Measurements from ENCODE around the gene HEXB. TPM values are rescaled to one million over a fixed set of nuclear protein-coding genes. Genes with fewer than 3 reads are reported as not detected.

HEXB gene
- total and polyA plus RNA-seq, 9 of the 15 experiments (the other 6 are each of a cell fraction or from before 2014, with no cell fraction given) = 22.9 to 158 (median 108) TPM

GRCh38 chr5:74640450-74640953 lies 44.5 kb upstream of the HEXB start, which contains the start of gene ENC1 (continued):
- TF ChIP-seq, protein P1, sequence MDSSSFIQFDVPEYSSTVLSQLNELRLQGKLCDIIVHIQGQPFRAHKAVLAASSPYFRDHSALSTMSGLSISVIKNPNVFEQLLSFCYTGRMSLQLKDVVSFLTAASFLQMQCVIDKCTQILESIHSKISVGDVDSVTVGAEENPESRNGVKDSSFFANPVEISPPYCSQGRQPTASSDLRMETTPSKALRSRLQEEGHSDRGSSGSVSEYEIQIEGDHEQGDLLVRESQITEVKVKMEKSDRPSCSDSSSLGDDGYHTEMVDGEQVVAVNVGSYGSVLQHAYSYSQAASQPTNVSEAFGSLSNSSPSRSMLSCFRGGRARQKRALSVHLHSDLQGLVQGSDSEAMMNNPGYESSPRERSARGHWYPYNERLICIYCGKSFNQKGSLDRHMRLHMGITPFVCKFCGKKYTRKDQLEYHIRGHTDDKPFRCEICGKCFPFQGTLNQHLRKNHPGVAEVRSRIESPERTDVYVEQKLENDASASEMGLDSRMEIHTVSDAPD (CRISPR knock-in tag; IDR thresholded peaks at IDR 0.05) = no peak
- TF ChIP-seq ZNF57 (CRISPR knock-in tag; IDR thresholded peaks at IDR 0.05) (no peak), RCOR1 (IDR thresholded peaks at IDR 0.05; ENCODE audit: borderline replicate concordance in 1 of 2, low read depth in 2 of 2, low read length in 2 of 2) (no peak), GABPB2 (CRISPR knock-in tag; conservative IDR thresholded peaks at IDR 0.05) (no peak), MTA3 (IDR thresholded peaks at IDR 0.05; ENCODE audit: borderline replicate concordance) (peak; percentile 35; the same call in 1 of the 2 replicates), SP2 (IDR thresholded peaks at IDR 0.05; ENCODE audit: extremely low read depth, low read depth, low read length, poor library complexity, severe bottlenecking) (no peak), STAT5A (IDR thresholded peaks at IDR 0.05; ENCODE audit: borderline replicate concordance, low read length) (no peak), PCBP2 (IDR thresholded peaks at IDR 0.05; ENCODE audit: low read depth, low read length, poor library complexity, severe bottlenecking) (no peak), SAFB (IDR thresholded peaks at IDR 0.05; ENCODE audit: borderline replicate concordance, low read depth, low read length) (no peak), PRDM10 (IDR thresholded peaks at IDR 0.05; ENCODE audit: partially characterized antibody) (no peak)
- TF ChIP-seq, protein P2, sequence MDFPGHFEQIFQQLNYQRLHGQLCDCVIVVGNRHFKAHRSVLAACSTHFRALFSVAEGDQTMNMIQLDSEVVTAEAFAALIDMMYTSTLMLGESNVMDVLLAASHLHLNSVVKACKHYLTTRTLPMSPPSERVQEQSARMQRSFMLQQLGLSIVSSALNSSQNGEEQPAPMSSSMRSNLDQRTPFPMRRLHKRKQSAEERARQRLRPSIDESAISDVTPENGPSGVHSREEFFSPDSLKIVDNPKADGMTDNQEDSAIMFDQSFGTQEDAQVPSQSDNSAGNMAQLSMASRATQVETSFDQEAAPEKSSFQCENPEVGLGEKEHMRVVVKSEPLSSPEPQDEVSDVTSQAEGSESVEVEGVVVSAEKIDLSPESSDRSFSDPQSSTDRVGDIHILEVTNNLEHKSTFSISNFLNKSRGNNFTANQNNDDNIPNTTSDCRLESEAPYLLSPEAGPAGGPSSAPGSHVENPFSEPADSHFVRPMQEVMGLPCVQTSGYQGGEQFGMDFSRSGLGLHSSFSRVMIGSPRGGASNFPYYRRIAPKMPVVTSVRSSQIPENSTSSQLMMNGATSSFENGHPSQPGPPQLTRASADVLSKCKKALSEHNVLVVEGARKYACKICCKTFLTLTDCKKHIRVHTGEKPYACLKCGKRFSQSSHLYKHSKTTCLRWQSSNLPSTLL (IDR thresholded peaks at IDR 0.05) = no peak
- TF ChIP-seq, protein P3, sequence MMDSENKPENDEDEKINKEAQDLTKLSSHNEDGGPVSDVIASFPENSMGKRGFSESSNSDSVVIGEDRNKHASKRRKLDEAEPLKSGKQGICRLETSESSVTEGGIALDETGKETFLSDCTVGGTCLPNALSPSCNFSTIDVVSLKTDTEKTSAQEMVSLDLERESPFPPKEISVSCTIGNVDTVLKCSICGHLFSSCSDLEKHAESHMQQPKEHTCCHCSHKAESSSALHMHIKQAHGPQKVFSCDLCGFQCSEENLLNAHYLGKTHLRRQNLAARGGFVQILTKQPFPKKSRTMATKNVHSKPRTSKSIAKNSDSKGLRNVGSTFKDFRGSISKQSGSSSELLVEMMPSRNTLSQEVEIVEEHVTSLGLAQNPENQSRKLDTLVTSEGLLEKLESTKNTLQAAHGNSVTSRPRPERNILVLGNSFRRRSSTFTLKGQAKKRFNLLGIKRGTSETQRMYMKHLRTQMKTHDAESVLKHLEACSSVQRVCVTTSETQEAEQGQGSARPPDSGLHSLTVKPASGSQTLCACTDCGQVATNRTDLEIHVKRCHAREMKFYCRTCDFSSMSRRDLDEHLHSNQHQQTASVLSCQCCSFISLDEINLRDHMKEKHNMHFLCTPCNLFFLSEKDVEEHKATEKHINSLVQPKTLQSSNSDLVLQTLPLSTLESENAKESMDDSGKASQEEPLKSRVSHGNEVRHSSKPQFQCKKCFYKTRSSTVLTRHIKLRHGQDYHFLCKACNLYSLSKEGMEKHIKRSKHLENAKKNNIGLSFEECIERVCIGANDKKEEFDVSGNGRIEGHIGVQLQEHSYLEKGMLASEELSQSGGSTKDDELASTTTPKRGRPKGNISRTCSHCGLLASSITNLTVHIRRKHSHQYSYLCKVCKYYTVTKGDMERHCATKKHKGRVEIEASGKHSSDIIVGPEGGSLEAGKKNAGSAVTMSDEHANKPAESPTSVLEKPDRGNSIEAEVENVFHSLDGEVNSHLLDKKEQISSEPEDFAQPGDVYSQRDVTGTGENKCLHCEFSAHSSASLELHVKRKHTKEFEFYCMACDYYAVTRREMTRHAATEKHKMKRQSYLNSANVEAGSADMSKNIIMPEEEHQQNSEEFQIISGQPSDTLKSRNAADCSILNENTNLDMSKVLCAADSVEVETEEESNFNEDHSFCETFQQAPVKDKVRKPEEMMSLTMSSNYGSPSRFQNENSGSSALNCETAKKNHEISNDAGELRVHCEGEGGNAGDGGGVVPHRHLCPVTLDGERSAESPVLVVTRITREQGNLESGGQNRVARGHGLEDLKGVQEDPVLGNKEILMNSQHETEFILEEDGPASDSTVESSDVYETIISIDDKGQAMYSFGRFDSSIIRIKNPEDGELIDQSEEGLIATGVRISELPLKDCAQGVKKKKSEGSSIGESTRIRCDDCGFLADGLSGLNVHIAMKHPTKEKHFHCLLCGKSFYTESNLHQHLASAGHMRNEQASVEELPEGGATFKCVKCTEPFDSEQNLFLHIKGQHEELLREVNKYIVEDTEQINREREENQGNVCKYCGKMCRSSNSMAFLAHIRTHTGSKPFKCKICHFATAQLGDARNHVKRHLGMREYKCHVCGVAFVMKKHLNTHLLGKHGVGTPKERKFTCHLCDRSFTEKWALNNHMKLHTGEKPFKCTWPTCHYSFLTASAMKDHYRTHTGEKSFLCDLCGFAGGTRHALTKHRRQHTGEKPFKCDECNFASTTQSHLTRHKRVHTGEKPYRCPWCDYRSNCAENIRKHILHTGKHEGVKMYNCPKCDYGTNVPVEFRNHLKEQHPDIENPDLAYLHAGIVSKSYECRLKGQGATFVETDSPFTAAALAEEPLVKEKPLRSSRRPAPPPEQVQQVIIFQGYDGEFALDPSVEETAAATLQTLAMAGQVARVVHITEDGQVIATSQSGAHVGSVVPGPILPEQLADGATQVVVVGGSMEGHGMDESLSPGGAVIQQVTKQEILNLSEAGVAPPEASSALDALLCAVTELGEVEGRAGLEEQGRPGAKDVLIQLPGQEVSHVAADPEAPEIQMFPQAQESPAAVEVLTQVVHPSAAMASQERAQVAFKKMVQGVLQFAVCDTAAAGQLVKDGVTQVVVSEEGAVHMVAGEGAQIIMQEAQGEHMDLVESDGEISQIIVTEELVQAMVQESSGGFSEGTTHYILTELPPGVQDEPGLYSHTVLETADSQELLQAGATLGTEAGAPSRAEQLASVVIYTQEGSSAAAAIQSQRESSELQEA (IDR thresholded peaks at IDR 0.05; ENCODE audit: low read depth) = no peak
